Adrenal gland (tissue), 5 donors: Measurements from ENCODE around the gene PLIN3.

Source experiments
- POLR2A ChIP-seq, 2 donors: fragments of 450-650 bp; IDR thresholded peaks; one replicate each; pipeline ENCODE4 v1.6.1; 2017; ENCODE audit warnings: antibody characterized with exemption in 2 of 2, mild to moderate bottlenecking in 2 of 2, moderate library complexity in 1 of 2
- TF ChIP-seq, protein P1 (sequence below), 6 experiments: fragments of 450-650 bp in 4 of 6; fragments of 200-600 bp in 2 of 6; sonication (generic) in 1 of 6; IDR thresholded peaks; 1 replicate in 5 of 6; 2 replicates in 1 of 6; pipeline versions ENCODE4 v1.5.1 to v1.8.0; 2016 to 2021; ENCODE audit warnings: antibody characterized with exemption in 6 of 6, mild to moderate bottlenecking in 2 of 6, moderate library complexity in 1 of 6
- donor health status: DM: no; HTN: no; CAD: no.

DNA sequence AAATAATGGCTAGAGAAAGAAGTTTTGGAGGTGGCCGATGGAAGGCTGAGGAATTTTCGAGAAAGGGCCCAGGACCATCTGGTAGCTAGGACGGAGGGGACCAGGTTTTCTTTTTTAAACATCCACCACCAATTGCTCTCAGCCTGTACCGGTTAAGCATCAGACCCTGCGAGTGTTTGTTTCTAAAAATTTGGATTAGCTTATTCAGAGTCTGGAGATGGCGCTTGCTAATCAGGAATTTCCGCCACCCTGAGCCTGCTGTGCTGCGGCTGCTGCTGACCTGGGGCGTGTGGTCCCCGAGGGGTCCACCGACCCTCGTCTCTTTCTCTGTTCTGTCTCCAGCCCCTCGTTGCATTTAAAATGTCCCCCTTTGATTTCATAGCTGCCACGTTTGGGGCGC, 43.8 kb upstream of the PLIN3 start:
- TF ChIP-seq, protein P1, sequence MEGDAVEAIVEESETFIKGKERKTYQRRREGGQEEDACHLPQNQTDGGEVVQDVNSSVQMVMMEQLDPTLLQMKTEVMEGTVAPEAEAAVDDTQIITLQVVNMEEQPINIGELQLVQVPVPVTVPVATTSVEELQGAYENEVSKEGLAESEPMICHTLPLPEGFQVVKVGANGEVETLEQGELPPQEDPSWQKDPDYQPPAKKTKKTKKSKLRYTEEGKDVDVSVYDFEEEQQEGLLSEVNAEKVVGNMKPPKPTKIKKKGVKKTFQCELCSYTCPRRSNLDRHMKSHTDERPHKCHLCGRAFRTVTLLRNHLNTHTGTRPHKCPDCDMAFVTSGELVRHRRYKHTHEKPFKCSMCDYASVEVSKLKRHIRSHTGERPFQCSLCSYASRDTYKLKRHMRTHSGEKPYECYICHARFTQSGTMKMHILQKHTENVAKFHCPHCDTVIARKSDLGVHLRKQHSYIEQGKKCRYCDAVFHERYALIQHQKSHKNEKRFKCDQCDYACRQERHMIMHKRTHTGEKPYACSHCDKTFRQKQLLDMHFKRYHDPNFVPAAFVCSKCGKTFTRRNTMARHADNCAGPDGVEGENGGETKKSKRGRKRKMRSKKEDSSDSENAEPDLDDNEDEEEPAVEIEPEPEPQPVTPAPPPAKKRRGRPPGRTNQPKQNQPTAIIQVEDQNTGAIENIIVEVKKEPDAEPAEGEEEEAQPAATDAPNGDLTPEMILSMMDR (IDR thresholded peaks at IDR 0.05): no peak
- TF ChIP-seq POLR2A (IDR thresholded peaks at IDR 0.05): no peak
